ENCODE results near the gene MYOT. TPM values are rescaled to one million over a fixed set of nuclear protein-coding genes. Genes with fewer than 3 reads are reported as not detected.

The MYOT gene
- total and polyA plus RNA-seq, 2 of the 4 experiments (the other 2 are of a cell fraction), result not detected

- no peak overlapping the region for H3K27ac ChIP-seq (ENCODE audit: insufficient read depth, low read length)
- peaks cover 2% of the 10 kb centered on the region; the same call in 1 of the 2 replicates for H3K9me1 ChIP-seq (ENCODE audit: insufficient read depth, low read length)
- no peak overlapping the region for H3K23ac ChIP-seq (ENCODE audit: low read depth, low read length)
- H4K20me1 ChIP-seq (ENCODE audit: insufficient read depth, low read length), result no peaks in the 10 kb centered on the region
- H3K14ac ChIP-seq (replicated peaks; ENCODE audit: low read depth, low read length), result no peak overlapping the region
- no peak overlapping the region for H4K8ac ChIP-seq (ENCODE audit: low read depth in 2 of 2, low read length in 2 of 2)
- ATAC-seq (ENCODE audit: low read depth) (no peak), DNase-seq (no peak)
- no peak overlapping the region for H2BK120ac ChIP-seq (ENCODE audit: low read depth, low read length)
- no peak overlapping the region for H3K56ac ChIP-seq (ENCODE audit: extremely low read depth, insufficient read depth, low read length)
- no peak overlapping the region for H2BK20ac ChIP-seq (ENCODE audit: low read depth, low read length)
- no peak overlapping the region for H2AFZ ChIP-seq (replicated peaks; ENCODE audit: low read length, poor library complexity)
- no peak overlapping the region for H3K4me2 ChIP-seq (ENCODE audit: low read depth, low read length)
- no peaks in the 10 kb centered on the region for H3K36me3 ChIP-seq (ENCODE audit: control insufficient read depth, insufficient read depth, low read length)
- TF ChIP-seq BHLHE40 (IDR thresholded peaks at IDR 0.05; ENCODE audit: low read depth, low read length) (no peak), MAFK (IDR thresholded peaks at IDR 0.05; ENCODE audit: low read depth, low read length) (no peak), MXI1 (IDR thresholded peaks at IDR 0.05; ENCODE audit: borderline replicate concordance, low read depth, low read length) (no peak), RAD21 (IDR thresholded peaks at IDR 0.05; ENCODE audit: low read length) (no peak), USF2 (IDR thresholded peaks at IDR 0.05; ENCODE audit: low read depth, low read length) (no peak), NFE2L2 (IDR thresholded peaks at IDR 0.05; ENCODE audit: low read depth, low read length) (no peak), RCOR1 (IDR thresholded peaks at IDR 0.05; ENCODE audit: insufficient replicate concordance, low read length) (no peak)
- TF ChIP-seq, protein P1, sequence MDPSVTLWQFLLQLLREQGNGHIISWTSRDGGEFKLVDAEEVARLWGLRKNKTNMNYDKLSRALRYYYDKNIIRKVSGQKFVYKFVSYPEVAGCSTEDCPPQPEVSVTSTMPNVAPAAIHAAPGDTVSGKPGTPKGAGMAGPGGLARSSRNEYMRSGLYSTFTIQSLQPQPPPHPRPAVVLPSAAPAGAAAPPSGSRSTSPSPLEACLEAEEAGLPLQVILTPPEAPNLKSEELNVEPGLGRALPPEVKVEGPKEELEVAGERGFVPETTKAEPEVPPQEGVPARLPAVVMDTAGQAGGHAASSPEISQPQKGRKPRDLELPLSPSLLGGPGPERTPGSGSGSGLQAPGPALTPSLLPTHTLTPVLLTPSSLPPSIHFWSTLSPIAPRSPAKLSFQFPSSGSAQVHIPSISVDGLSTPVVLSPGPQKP (IDR thresholded peaks at IDR 0.05; ENCODE audit: borderline replicate concordance, low read depth, low read length), result no peak
- no peak overlapping the region for H4K5ac ChIP-seq (ENCODE audit: low read depth, low read length)
- in situ Hi-C loops (cut with MboI; ENCODE audit: low sequenced_read_pairs), result no loop called here
- H3K79me1 ChIP-seq (ENCODE audit: low read depth in 1 of 2, low read length in 2 of 2), result no peaks in the 10 kb centered on the region
- H3K4me3 ChIP-seq (ENCODE audit: insufficient read depth, low read depth, low read length), result no peak overlapping the region
- peaks cover 4% of the 10 kb centered on the region for H3K9me3 ChIP-seq (ENCODE audit: control insufficient read depth, insufficient read depth, low read length)
- WGBS, 2 experiments (ENCODE audit: extremely low coverage in 2 of 2, insufficient read length in 1 of 2), result no CpG with 5 or more reads among the region's 1 CpG
- BruUV-seq (replicated peaks), result no TSS peak
- H2BK5ac ChIP-seq (ENCODE audit: low read depth, low read length, poor library complexity, severe bottlenecking), result no peak overlapping the region
- no peak overlapping the region for H3K9ac ChIP-seq (ENCODE audit: low read depth, low read length)
- intact Hi-C loops (cut with micrococcal nuclease), result no loop called here
- H3K4ac ChIP-seq (ENCODE audit: low read depth, low read length), result no peak overlapping the region
- no peak overlapping the region for H4K91ac ChIP-seq (ENCODE audit: insufficient read depth, low read depth, low read length)
- H2AK5ac ChIP-seq (ENCODE audit: low read depth, low read length), result no peak overlapping the region
- no peak overlapping the region for H2BK15ac ChIP-seq (ENCODE audit: low read depth, low read length)
- dilution Hi-C loops (cut with HindIII; ENCODE audit: low sequenced_read_pairs, unreplicated experiment), result no loop called here
- H3K18ac ChIP-seq (ENCODE audit: low read depth, low read length), result no peak overlapping the region
- ChIA-PET CTCF (interaction anchor here (0.6 kb wide), 1 partner anchor 43 kb away, joined by 4 read pairs; no protein-coding TSS in a partner anchor), POLR2A (ENCODE audit: unreplicated experiment) (no interaction called here)
- no peaks in the 10 kb centered on the region; the same call in 1 of the 2 replicates for H3K4me1 ChIP-seq (ENCODE audit: control insufficient read depth, insufficient read depth, low read length)
- no peak overlapping the region for H2AK9ac ChIP-seq (replicated peaks; ENCODE audit: low read depth, low read length, poor library complexity)
- no peaks in the 10 kb centered on the region for H3K27me3 ChIP-seq (ENCODE audit: control insufficient read depth, insufficient read depth, low read length)
Observed at GRCh38 chr5:137916923-137917322, 49.3 kb downstream of the MYOT start.
